Mesodermal cell (in vitro differentiated cells): ENCODE measurements around the gene EHD1.
"Not testable (repeated sequence)": the region's sequence is repeated elsewhere in the genome, so short reads cannot be mapped to it uniquely, and the experiment has no call there.

Experiments used
- H3K27ac ChIP-seq: 2 replicates; pipeline ENCODE4 v1.7.0; 2013; ENCODE audit warnings: mild to moderate bottlenecking, low read depth, low read length, moderate library complexity; ENCODE audit not compliant: severe bottlenecking
- H3K36me3 ChIP-seq: 2 replicates; pipeline ENCODE4 v1.7.1; 2013; ENCODE audit warnings: mild to moderate bottlenecking, low read length, moderate library complexity; ENCODE audit not compliant: control insufficient read depth, insufficient read depth
- H3K4me1 ChIP-seq: one replicate; pipeline ENCODE4 v1.7.1; 2013; ENCODE audit warnings: mild to moderate bottlenecking, low read length; ENCODE audit not compliant: insufficient read depth, control insufficient read depth, poor library complexity, severe bottlenecking
- H3K4me3 ChIP-seq: 2 replicates; pipeline ENCODE4 v1.7.0; 2013; ENCODE audit warnings: low read length, control low read depth, mild to moderate bottlenecking; ENCODE audit not compliant: insufficient read depth, poor library complexity, severe bottlenecking; ENCODE audit errors: extremely low read depth
- H3K9me3 ChIP-seq: 2 replicates; pipeline ENCODE4 v1.7.1; 2013; ENCODE audit warnings: mild to moderate bottlenecking, low read length, moderate library complexity; ENCODE audit not compliant: control insufficient read depth
- WGBS, 2 experiments: methylation state at CpG; one replicate each; pipeline ENCODE4 v1.1.5; 2013; ENCODE audit warnings: missing lambda C conversion rate in 2 of 2; ENCODE audit not compliant: insufficient coverage in 2 of 2; 5-methylcytosine and 5-hydroxymethylcytosine counted together

EHD1 gene

GRCh38 chr11:64832467-64833197 lies 45.8 kb downstream of the EHD1 start:
- Histone ChIP-seq H3K36me3 (no peaks in the 10 kb centered on the region), H3K9me3 (no peaks in the 10 kb centered on the region), H3K4me3 (no peak overlapping the region), H3K27ac (no peak overlapping the region), H3K4me1 (no peaks in the 10 kb centered on the region)
- WGBS, 2 experiments = 96 to 98% methylated on average over 14 to 19 of the region's 21 CpGs

GRCh38 chr11:64831411-64831891 lies 47.0 kb downstream of the EHD1 start:
- no peaks in the 10 kb centered on the region for H3K36me3 ChIP-seq
- H3K4me1 ChIP-seq = no peaks in the 10 kb centered on the region
- H3K4me3 ChIP-seq = no peak overlapping the region
- WGBS, 2 experiments = 94% methylated on average over 21 to 22 of the region's 24 CpGs
- no peak overlapping the region for H3K27ac ChIP-seq
- no peaks in the 10 kb centered on the region for H3K9me3 ChIP-seq

- Histone ChIP-seq H3K36me3 (no peaks in the 10 kb centered on the region), H3K4me3 (no peak overlapping the region), H3K4me1 (no peaks in the 10 kb centered on the region), H3K27ac (no peak overlapping the region), H3K9me3 (no peaks in the 10 kb centered on the region)
- 95 to 96% methylated on average over 35 to 43 of the region's 43 CpGs for WGBS, 2 experiments
These were observed 48.7 kb downstream of the EHD1 start for GRCh38 chr11:64829536-64830251.

- Histone ChIP-seq H3K36me3 (no peaks in the 10 kb centered on the region), H3K4me1 (no peaks in the 10 kb centered on the region), H3K4me3 (no peak overlapping the region), H3K9me3 (no peaks in the 10 kb centered on the region), H3K27ac (no peak overlapping the region)
- WGBS, 2 experiments = 93 to 96% methylated on average over 21 to 22 of the region's 22 CpGs
These were observed 51.0 kb downstream of the EHD1 start for GRCh38 chr11:64827451-64827839.

GRCh38 chr11:64826578-64827450 lies 51.6 kb downstream of the EHD1 start:
- H3K27ac ChIP-seq = no peak overlapping the region
- H3K9me3 ChIP-seq = no peaks in the 10 kb centered on the region
- H3K4me1 ChIP-seq = no peaks in the 10 kb centered on the region
- H3K36me3 ChIP-seq = no peaks in the 10 kb centered on the region
- no peak overlapping the region for H3K4me3 ChIP-seq
- WGBS, 2 experiments = 95 to 96% methylated on average over 51 to 52 of the region's 52 CpGs

- H3K4me1 ChIP-seq = no peaks in the 10 kb centered on the region
- H3K36me3 ChIP-seq = no peaks in the 10 kb centered on the region
- no peaks in the 10 kb centered on the region for H3K9me3 ChIP-seq
- 81 to 83% methylated on average over 6 of the region's 7 CpGs for WGBS, 2 experiments
- H3K27ac ChIP-seq = no peak overlapping the region
- H3K4me3 ChIP-seq = no peak overlapping the region
These were observed 52.4 kb downstream of the EHD1 start for GRCh38 chr11:64826062-64826461.

GRCh38 chr11:64823568-64824119 lies 54.8 kb downstream of the EHD1 start:
- Histone ChIP-seq H3K36me3 (no peaks in the 10 kb centered on the region), H3K4me1 (no peaks in the 10 kb centered on the region), H3K4me3 (no peak overlapping the region), H3K9me3 (no peaks in the 10 kb centered on the region), H3K27ac (no peak overlapping the region)
- 80 to 82% methylated on average over 8 to 11 of the region's 11 CpGs for WGBS, 2 experiments

GRCh38 chr11:64817476-64817875 lies 60.9 kb downstream of the EHD1 start:
- Histone ChIP-seq H3K27ac (no peak overlapping the region), H3K4me3 (no peak overlapping the region), H3K36me3 (no peaks in the 10 kb centered on the region), H3K4me1 (no peaks in the 10 kb centered on the region), H3K9me3 (no peaks in the 10 kb centered on the region)
- 94 to 97% methylated on average over 3 of the region's 3 CpGs for WGBS, 2 experiments

GRCh38 chr11:64815433-64815832 lies 63.0 kb downstream of the EHD1 start:
- H3K27ac ChIP-seq, H3K36me3 ChIP-seq, H3K9me3 ChIP-seq, H3K4me1 ChIP-seq, H3K4me3 ChIP-seq: not testable (repeated sequence)
- 90 to 97% methylated on average over 4 to 5 of the region's 5 CpGs for WGBS, 2 experiments

- H3K4me3 ChIP-seq = no peak overlapping the region
- H3K27ac ChIP-seq = no peak overlapping the region
- 78 to 88% methylated on average over 7 of the region's 7 CpGs for WGBS, 2 experiments
- H3K9me3 ChIP-seq = no peaks in the 10 kb centered on the region
- H3K4me1 ChIP-seq = no peaks in the 10 kb centered on the region
- no peaks in the 10 kb centered on the region for H3K36me3 ChIP-seq
These were observed 63.7 kb downstream of the EHD1 start for GRCh38 chr11:64814712-64815187.
